DND-41 (cell line): ENCODE measurements around the gene CHMP4A.

Source experiments
- CTCF ChIP-seq: IDR thresholded peaks from 2 replicates; pipeline ENCODE4 v1.5.1; 2012; ENCODE audit warnings: borderline replicate concordance, low read length, moderate library complexity, mild to moderate bottlenecking; ENCODE audit not compliant: poor library complexity, severe bottlenecking; ENCODE audit errors: extremely low read depth
- EZH2 ChIP-seq: IDR thresholded peaks from 3 replicates; pipeline ENCODE4 v1.6.1; 2012; ENCODE audit warnings: borderline replicate concordance, low read depth, mild to moderate bottlenecking, moderate library complexity, low read length, inconsistent platforms; ENCODE audit not compliant: severe bottlenecking

DNA sequence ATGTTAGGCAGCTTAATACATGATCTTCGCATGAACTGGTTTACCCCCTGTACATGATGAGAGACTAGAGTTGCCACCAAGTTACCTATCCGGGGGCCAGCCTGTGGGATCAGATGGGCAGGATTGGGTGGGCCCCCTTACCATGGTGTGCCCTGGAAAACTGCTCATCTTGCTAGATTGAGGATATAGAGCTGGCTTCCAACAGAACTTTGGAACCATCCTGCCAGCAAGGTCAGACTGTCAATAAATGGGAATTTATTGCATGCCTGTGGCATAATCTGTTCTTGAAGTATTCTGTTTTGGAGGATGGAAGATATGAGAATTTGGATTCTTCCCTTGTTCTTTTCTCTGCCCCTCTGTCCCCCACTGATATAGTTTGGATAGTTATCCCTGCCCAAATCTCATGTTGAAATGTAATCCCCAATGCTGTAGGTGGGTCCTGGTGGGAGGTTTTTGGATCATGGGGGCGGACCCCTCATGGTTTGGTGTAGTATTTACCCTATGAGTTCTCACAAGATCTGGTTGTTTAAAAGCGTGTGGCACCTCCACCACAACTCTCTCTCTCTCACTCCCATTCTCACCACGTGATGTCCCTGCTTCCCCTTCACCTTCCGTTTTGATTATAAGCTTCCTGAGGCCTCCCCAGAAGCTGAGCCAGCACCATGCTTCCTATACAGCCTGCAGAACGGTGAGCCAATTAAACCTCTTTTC lies 14.3 kb downstream of the CHMP4A start:
- TF ChIP-seq EZH2: no peak
- TF ChIP-seq CTCF: no peak
